MM.1S (cell line): ENCODE results near the gene CTRL.

Experiments
- CTCF ChIP-seq: fragments of 300-600 bp; sonication (generic); IDR thresholded peaks from 2 replicates; pipeline ENCODE4 v1.5.1; 2016; ENCODE audit warnings: antibody characterized with exemption, low read length, mixed read lengths
- EZH2 ChIP-seq: fragments of 300-600 bp; sonication (generic); optimal IDR thresholded peaks from 2 replicates; pipeline ENCODE3; 2017; ENCODE audit warnings: low read depth, mild to moderate bottlenecking, antibody characterized with exemption, low read length, mixed read lengths
- EZH2phosphoT487 ChIP-seq: fragments of 300-600 bp; sonication (generic); IDR thresholded peaks from 2 replicates; pipeline ENCODE4 v1.6.1; 2018; ENCODE audit warnings: antibody characterized with exemption, low read length

- no peak for TF ChIP-seq CTCF
- no peak for TF ChIP-seq EZH2
- no peak for TF ChIP-seq EZH2phosphoT487
Observed at GRCh38 chr16:67976205-67976604, 44.5 kb upstream of the CTRL start.
